Fibroblast of lung (primary cell): Measurements from ENCODE around the gene ZFP91. TPM values are rescaled to one million over a fixed set of nuclear protein-coding genes. Genes with fewer than 3 reads are reported as not detected.

Experiments used
- DNase-seq, 2 donors: peaks; one replicate each; pipeline versions ENCODE4 v3.0.0 to v3.0.0-alpha.2; 2010; ENCODE audit warnings: low read depth in 2 of 2
- H2AFZ ChIP-seq: 2 replicates; pipeline ENCODE4 v1.5.1; 2012; ENCODE audit warnings: low read length, control low read depth, inconsistent platforms
- H3K27ac ChIP-seq: 2 replicates; pipeline ENCODE4 v1.5.1; 2011; ENCODE audit warnings: low read length, control low read depth; ENCODE audit not compliant: insufficient read depth
- H3K27me3 ChIP-seq: 2 replicates; pipeline ENCODE4 v1.5.1; 2011; ENCODE audit warnings: mild to moderate bottlenecking, low read length; ENCODE audit not compliant: control insufficient read depth, insufficient read depth
- H3K36me3 ChIP-seq: 2 replicates; pipeline ENCODE4 v1.5.1; 2011; ENCODE audit warnings: low read length; ENCODE audit not compliant: control insufficient read depth, insufficient read depth
- H3K4me1 ChIP-seq: 2 replicates; pipeline ENCODE4 v1.5.1; 2011; ENCODE audit warnings: low read length; ENCODE audit not compliant: control insufficient read depth, insufficient read depth; ENCODE audit errors: extremely low read depth
- H3K4me2 ChIP-seq: 2 replicates; pipeline ENCODE4 v1.5.1; 2011; ENCODE audit warnings: low read length, control low read depth; ENCODE audit not compliant: insufficient read depth; ENCODE audit errors: extremely low read depth
- H3K4me3 ChIP-seq, 4 experiments: fragments of 200-600 bp in 1 of 4; sonication (generic) in 1 of 4; replicated peaks in 1 of 4; 2 replicates each; pipeline ENCODE4 v1.5.1; 2011 to 2016; ENCODE audit warnings: low read length in 4 of 4, low read depth in 3 of 4, mild to moderate bottlenecking in 3 of 4, control low read depth in 2 of 4, inconsistent platforms in 1 of 4, mixed read lengths in 1 of 4; ENCODE audit not compliant: insufficient read depth in 1 of 4; ENCODE audit errors: control extremely low read depth in 1 of 4
- H3K79me2 ChIP-seq: 2 replicates; pipeline ENCODE4 v1.5.1; 2012; ENCODE audit warnings: mild to moderate bottlenecking, low read length, inconsistent platforms; ENCODE audit not compliant: control insufficient read depth, insufficient read depth
- H3K9ac ChIP-seq: 2 replicates; pipeline ENCODE4 v1.5.1; 2011; ENCODE audit warnings: mild to moderate bottlenecking, low read length, control low read depth; ENCODE audit not compliant: insufficient read depth
- H3K9me3 ChIP-seq: 2 replicates; pipeline ENCODE4 v1.5.1; 2012; ENCODE audit warnings: low read depth, low read length; ENCODE audit not compliant: control insufficient read depth, insufficient read depth
- H4K20me1 ChIP-seq: 2 replicates; pipeline ENCODE4 v1.5.1; 2011; ENCODE audit warnings: low read length; ENCODE audit not compliant: control insufficient read depth, insufficient read depth; ENCODE audit errors: extremely low read depth
- EZH2 ChIP-seq: IDR thresholded peaks from 2 replicates; pipeline ENCODE4 v1.5.1; 2012; ENCODE audit warnings: low read length, control low read depth, mild to moderate bottlenecking; ENCODE audit errors: missing control alignments
- polyA plus RNA-seq, 2 donors: library from polyadenylated mRNA; depleted of rRNA in 1 of 2; stranded (reverse) in 1 of 2; unstranded in 1 of 2; fragments of >200 nt; gene quantifications; 2 replicates each; pipeline ENCODE4 v1.2.1, GENCODE V29; 2011 to 2012; ENCODE audit warnings: missing spikeins in 1 of 2
- total RNA-seq: library from RNA; depleted of rRNA; stranded (reverse); fragments of >200 nt; gene quantifications from 2 replicates; pipeline ENCODE4 v1.2.1, GENCODE V29; 2014
- TF ChIP-seq, protein P1 (sequence below), 2 donors: IDR thresholded peaks in 1 of 2; conservative IDR thresholded peaks in 1 of 2; 1 replicate in 1 of 2; 2 replicates in 1 of 2; pipeline ENCODE4 v1.5.1; 2011 to 2012; ENCODE audit warnings: low read length in 2 of 2, control low read depth in 1 of 2, inconsistent platforms in 1 of 2, low read depth in 1 of 2, mild to moderate bottlenecking in 1 of 2

ZFP91 gene
- total and polyA plus RNA-seq, 2 donors (not counting 1 experiment from before 2014, with no cell fraction given), result 50.2 to 56.9 TPM

DNA sequence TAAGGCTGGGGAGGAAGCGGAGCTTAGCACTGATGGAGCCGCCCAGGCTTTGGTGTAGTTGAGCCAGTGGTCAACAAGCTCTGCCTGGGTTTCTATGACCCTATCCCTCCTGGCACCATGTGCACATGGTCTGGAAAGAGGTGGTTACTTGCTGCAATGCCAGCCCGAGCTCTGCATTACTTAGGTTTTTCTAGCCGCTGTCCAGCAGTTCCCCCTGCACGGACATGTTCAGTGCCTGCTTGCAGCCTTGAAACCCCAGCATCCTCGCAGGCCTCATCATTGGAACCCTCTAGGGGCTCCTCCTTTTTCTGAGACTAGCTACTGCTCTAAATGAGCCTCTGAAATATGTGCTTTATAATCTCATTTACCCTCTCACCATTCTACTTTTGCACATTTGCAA lies 60.2 kb downstream of the ZFP91 start:
- H3K4me1 ChIP-seq, result no peaks in the 10 kb centered on the region
- H3K27ac ChIP-seq, result no peak overlapping the region
- TF ChIP-seq, protein P1, sequence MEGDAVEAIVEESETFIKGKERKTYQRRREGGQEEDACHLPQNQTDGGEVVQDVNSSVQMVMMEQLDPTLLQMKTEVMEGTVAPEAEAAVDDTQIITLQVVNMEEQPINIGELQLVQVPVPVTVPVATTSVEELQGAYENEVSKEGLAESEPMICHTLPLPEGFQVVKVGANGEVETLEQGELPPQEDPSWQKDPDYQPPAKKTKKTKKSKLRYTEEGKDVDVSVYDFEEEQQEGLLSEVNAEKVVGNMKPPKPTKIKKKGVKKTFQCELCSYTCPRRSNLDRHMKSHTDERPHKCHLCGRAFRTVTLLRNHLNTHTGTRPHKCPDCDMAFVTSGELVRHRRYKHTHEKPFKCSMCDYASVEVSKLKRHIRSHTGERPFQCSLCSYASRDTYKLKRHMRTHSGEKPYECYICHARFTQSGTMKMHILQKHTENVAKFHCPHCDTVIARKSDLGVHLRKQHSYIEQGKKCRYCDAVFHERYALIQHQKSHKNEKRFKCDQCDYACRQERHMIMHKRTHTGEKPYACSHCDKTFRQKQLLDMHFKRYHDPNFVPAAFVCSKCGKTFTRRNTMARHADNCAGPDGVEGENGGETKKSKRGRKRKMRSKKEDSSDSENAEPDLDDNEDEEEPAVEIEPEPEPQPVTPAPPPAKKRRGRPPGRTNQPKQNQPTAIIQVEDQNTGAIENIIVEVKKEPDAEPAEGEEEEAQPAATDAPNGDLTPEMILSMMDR (conservative IDR thresholded peaks at IDR 0.05 in 1 of 2, IDR thresholded peaks at IDR 0.05 in 1 of 2; ENCODE audit: low read depth in 1 of 2, low read length in 2 of 2), result no peak
- no peak for TF ChIP-seq EZH2
- no peak overlapping the region for H3K9ac ChIP-seq
- no peaks in the 10 kb centered on the region for H3K36me3 ChIP-seq
- no peak overlapping the region for H3K4me3 ChIP-seq
- H4K20me1 ChIP-seq, result no peaks in the 10 kb centered on the region
- no peak overlapping the region for H2AFZ ChIP-seq
- H3K27me3 ChIP-seq, result no peaks in the 10 kb centered on the region
- no peak overlapping the region for H3K4me2 ChIP-seq
- no peaks in the 10 kb centered on the region for H3K9me3 ChIP-seq
- H3K79me2 ChIP-seq, result no peaks in the 10 kb centered on the region
- DNase-seq, result no peak

DNA sequence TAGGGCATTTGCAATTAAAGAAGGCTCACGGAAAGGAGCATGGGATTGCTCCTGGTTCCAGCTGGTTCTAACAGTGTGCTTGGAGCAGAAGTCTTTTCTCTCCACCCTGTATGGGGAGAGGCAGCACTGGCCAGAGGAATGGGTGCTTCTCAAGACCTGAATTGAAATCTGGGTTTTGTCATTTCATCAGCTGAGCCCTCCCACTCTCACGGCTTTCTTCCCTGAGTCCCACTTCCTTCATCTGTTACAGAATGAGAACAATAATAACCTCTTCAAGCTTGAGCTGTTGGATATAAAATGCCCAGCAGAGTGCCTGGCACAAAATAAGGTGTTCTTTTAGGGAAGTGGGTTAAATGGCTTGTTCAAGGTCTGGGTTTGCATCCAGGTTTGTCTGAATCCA lies 60.8 kb downstream of the ZFP91 start:
- no peak overlapping the region for H3K9ac ChIP-seq
- H3K4me3 ChIP-seq, result no peak overlapping the region
- DNase-seq, result no peak
- H2AFZ ChIP-seq, result no peak overlapping the region
- H3K4me1 ChIP-seq, result no peaks in the 10 kb centered on the region
- no peaks in the 10 kb centered on the region for H3K36me3 ChIP-seq
- H3K27me3 ChIP-seq, result no peaks in the 10 kb centered on the region
- no peak overlapping the region for H3K27ac ChIP-seq
- no peaks in the 10 kb centered on the region for H3K79me2 ChIP-seq
- H3K9me3 ChIP-seq, result no peaks in the 10 kb centered on the region
- TF ChIP-seq EZH2, result no peak
- TF ChIP-seq, protein P1 (conservative IDR thresholded peaks at IDR 0.05 in 1 of 2, IDR thresholded peaks at IDR 0.05 in 1 of 2; ENCODE audit: low read depth in 1 of 2, low read length in 2 of 2), result no peak
- no peaks in the 10 kb centered on the region for H4K20me1 ChIP-seq
- H3K4me2 ChIP-seq, result no peak overlapping the region

DNA sequence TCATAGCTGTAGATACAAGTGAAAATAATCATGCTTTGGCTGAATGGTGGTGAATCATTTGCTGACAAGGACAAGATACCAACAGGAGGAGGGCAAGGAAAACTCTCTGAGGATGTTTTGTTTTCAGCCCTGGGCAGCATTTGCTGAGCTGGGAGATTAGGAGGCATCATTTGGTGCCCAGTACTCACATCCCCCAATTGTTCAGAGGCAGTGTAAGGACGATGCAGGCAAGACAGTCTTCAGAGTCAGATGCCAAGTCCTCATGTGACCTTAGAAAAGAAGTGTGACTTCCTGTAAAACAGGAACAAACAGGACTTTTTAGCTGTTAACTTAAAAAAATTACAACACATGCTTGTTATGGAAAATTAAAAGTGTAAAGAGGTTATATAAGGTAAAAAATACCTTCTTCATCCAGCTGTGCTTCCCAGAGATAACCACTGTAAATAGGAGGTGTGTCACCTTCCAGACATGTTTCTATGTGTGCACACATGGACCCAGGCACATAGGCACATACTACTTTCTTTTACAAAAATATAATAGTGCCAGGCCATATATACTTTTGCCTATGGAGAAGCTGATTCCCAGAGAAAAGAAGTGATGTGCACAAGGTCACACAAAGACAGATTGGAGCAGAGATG lies 61.6 kb downstream of the ZFP91 start:
- H3K4me1 ChIP-seq, result no peaks in the 10 kb centered on the region
- H3K4me3 ChIP-seq, result no peak overlapping the region
- H3K36me3 ChIP-seq, result no peaks in the 10 kb centered on the region
- TF ChIP-seq EZH2, result no peak
- TF ChIP-seq, protein P1 (conservative IDR thresholded peaks at IDR 0.05 in 1 of 2, IDR thresholded peaks at IDR 0.05 in 1 of 2; ENCODE audit: low read depth in 1 of 2, low read length in 2 of 2), result no peak
- H3K4me2 ChIP-seq, result no peak overlapping the region
- H4K20me1 ChIP-seq, result no peaks in the 10 kb centered on the region
- DNase-seq, result no peak
- H3K9me3 ChIP-seq, result no peaks in the 10 kb centered on the region
- H3K27ac ChIP-seq, result no peak overlapping the region
- no peaks in the 10 kb centered on the region for H3K79me2 ChIP-seq
- H2AFZ ChIP-seq, result no peak overlapping the region
- H3K9ac ChIP-seq, result no peak overlapping the region
- no peaks in the 10 kb centered on the region for H3K27me3 ChIP-seq
